ENCODE data around the gene PTOV1. TPM values are rescaled to one million over a fixed set of nuclear protein-coding genes. Genes with fewer than 3 reads are reported as not detected.

The PTOV1 gene
- total and polyA plus RNA-seq, 2 of the 8 experiments (the other 6 are each of a cell fraction or from before 2014, with no cell fraction given) = 147 to 251 TPM

DNA sequence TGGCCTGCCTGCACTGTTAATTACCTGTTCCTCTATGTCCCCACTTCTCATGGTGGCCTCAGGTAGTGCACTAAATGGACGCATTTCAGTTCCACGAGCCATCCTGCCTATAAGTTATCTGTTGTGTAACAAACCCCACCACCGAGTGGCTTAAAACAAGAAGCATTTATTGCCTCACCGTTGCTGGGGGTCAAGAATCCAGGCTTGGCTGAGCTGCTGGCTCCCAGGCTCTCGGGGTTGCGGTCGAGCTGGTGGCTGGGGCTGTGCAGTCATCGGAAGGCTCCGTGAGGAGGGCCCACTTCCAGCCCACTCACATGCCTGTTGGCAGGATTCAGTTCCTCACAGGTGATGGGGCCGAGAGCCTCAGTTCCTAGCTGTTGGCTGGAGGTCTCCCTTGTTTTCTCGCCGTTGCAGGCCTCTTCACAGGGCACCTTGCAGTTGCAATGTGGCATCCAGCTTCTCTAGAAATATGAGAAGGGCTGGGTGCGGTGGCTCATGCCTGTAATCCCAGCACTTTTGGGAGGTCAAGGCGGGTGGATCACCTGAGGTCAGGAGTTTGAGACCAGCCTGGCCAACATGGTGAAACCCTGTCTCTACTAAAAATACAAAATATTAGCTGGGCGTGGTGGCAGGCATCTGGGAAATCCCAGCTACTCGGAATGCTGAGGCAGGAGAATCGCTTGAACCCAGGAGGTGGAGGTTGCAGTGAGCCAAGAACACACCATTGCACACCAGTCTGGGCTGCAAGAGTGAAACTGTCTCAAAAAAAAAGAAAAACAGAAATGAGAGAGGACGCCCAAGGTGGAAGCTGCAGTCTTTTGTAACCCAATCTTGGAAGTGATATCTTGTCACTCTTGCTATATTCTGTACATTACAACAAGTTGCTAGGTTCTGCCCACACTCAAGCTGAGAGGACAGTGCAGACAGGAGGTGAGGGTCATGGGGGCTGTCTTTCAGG, 6.5 kb upstream of the PTOV1 start:
- FAIRE-seq = no peak
- TF ChIP-seq SP4 (IDR thresholded peaks at IDR 0.05; ENCODE audit: low read length) = no peak
- no peak for TF ChIP-seq CBX5 (IDR thresholded peaks at IDR 0.05; ENCODE audit: low read depth, low read length)

More for the DNA sequence above, 6.5 kb upstream of the PTOV1 start:
- H4K20me1 ChIP-seq (replicated peaks in 1 of 2; ENCODE audit: control insufficient read depth in 1 of 2, insufficient read depth in 2 of 2, low read length in 2 of 2) = peaks cover 0 to 2% of the 10 kb centered on the region in 2 experiments
- WGBS, 2 experiments (ENCODE audit: extremely low coverage in 1 of 2, insufficient coverage in 1 of 2, insufficient read length in 1 of 2, insufficient replicate concordance in 2 of 2, low coverage in 1 of 2, low lambda C conversion rate in 2 of 2, missing lambda C conversion rate in 1 of 2) = 89% methylated on average over 17 of the region's 18 CpGs; no CpG with 5 or more reads in 1 of the 2 experiments
- peaks cover 0 to 6% (median 2%) of the 10 kb centered on the region in 4 experiments; a peak in 3 of 8 replicates for H3K36me3 ChIP-seq (ENCODE audit: control insufficient read depth in 2 of 4, insufficient read depth in 4 of 4, low read length in 3 of 4)
- H3K9me3 ChIP-seq (ENCODE audit: insufficient read depth in 2 of 2, low read depth in 1 of 2, low read length in 1 of 2) = no peaks in the 10 kb centered on the region
- no peaks in the 10 kb centered on the region for H3K23me2 ChIP-seq (ENCODE audit: low read depth, low read length)
- no peak overlapping the region for H2BK5ac ChIP-seq (ENCODE audit: low read depth, low read length)
- POLR2A ChIA-PET (ENCODE audit: partially characterized antibody) = interaction anchor here (0.6 to 3.3 kb wide), 11 partner anchors 10 to 153 kb away, joined by 3 to 12 read pairs (median 4); partner anchors contain the start of gene FUZ
- H3K14ac ChIP-seq (ENCODE audit: insufficient read length) = no peak overlapping the region
- no peaks in the 10 kb centered on the region for H3K4me1 ChIP-seq (replicated peaks in 1 of 4; ENCODE audit: control insufficient read depth in 3 of 4, insufficient read depth in 4 of 4, low read length in 3 of 4)
- H3K79me2 ChIP-seq (ENCODE audit: control insufficient read depth in 1 of 2, insufficient read depth in 2 of 2, low read length in 2 of 2) = no peaks in the 10 kb centered on the region
- H3K27me3 ChIP-seq (replicated peaks in 1 of 4; ENCODE audit: control insufficient read depth in 3 of 4, extremely low read depth in 1 of 4, insufficient read depth in 3 of 4, low read length in 3 of 4) = no peaks in the 10 kb centered on the region
- H3K4ac ChIP-seq (replicated peaks; ENCODE audit: insufficient read length, low read depth, low read length) = no peak overlapping the region
- H3K79me1 ChIP-seq (ENCODE audit: low read depth, low read length) = peaks cover 3% of the 10 kb centered on the region; the same call in 1 of the 2 replicates
- no peak overlapping the region for H3K27ac ChIP-seq (ENCODE audit: low read depth, low read length)
- H3K9ac ChIP-seq (replicated peaks in 1 of 4; ENCODE audit: extremely low read depth in 1 of 4, low read depth in 3 of 4, low read length in 3 of 4) = no peak overlapping the region
- no peak for DNase-seq (ENCODE audit: low read depth in 1 of 2, low spot score in 2 of 2)
- no peak overlapping the region for H4K5ac ChIP-seq (ENCODE audit: insufficient read length, low read depth, low read length)
- H2BK120ac ChIP-seq (replicated peaks; ENCODE audit: low read depth, low read length) = no peak overlapping the region
- no peak overlapping the region for H2AFZ ChIP-seq (ENCODE audit: low read length)
- no peak overlapping the region for H2BK20ac ChIP-seq (ENCODE audit: low read length)
- no peak overlapping the region for H4K91ac ChIP-seq (replicated peaks; ENCODE audit: insufficient read length, low read length)
- no peak overlapping the region for H3K18ac ChIP-seq (ENCODE audit: extremely low read depth, low read length)
- H3K4me2 ChIP-seq (ENCODE audit: insufficient read depth in 1 of 2, low read depth in 2 of 2, low read length in 2 of 2) = no peak overlapping the region
- CTCF ChIA-PET (ENCODE audit: partially characterized antibody) = interaction anchor here (0.6 to 2.1 kb wide), 5 partner anchors 17 to 584 kb away, joined by 3 to 4 read pairs (median 3); partner anchors contain the start of gene FUZ
- H2BK12ac ChIP-seq (ENCODE audit: low read depth, low read length) = no peak overlapping the region
- no peak overlapping the region for H3K56ac ChIP-seq (replicated peaks; ENCODE audit: insufficient read length, low read depth, low read length)
- no peak overlapping the region for H3K23ac ChIP-seq (ENCODE audit: insufficient read length)
- no peak overlapping the region for H2AK5ac ChIP-seq (ENCODE audit: low read depth, low read length)
- H3K4me3 ChIP-seq (ENCODE audit: extremely low read depth in 1 of 4, insufficient read depth in 2 of 4, low read depth in 3 of 4, low read length in 4 of 4) = no peak overlapping the region
- no peak overlapping the region for H4K8ac ChIP-seq (ENCODE audit: extremely low read depth, insufficient read depth, low read length)
- H2BK15ac ChIP-seq (ENCODE audit: low read length) = no peak overlapping the region

Measured in H1 (cell line).